GM19372 (cell line): ENCODE data around the gene RXFP1.
A peak's percentile ranks its signal among the peaks of the same experiment; 100 is the strongest.

Source experiments
- ATAC-seq: cut with Tn5 transposase; IDR thresholded peaks from one replicate; pipeline ENCODE4 v1.9.1; 2021; ENCODE audit warnings: mild to moderate bottlenecking, low read depth, moderate library complexity; ENCODE audit not compliant: unreplicated experiment

The RXFP1 gene

DNA sequence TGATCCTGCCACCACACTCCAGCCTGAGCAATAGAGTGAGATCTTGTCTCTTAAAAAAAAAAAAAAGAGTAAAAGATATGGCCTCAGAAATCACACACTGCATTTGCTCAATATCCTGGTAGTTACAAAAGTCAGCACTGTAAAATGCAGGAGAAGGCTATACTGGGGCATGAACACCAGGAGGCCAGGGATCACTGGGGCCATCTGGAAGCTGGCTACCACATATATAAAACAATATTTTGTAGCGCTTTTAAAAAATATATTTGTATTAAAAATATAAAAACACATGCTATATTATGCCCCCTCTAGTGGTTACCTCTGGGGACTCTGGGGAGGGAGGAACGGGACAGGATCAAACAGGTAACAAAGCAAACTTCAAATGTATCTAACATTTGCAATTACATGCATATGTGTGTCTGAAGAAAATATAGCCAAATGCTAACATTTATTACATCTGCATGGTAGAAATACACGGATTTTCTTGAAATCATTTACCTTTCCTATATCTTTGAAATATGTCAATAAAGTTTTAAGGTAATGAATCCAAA is 146.0 kb downstream of the RXFP1 start:
- ATAC-seq: no peak

DNA sequence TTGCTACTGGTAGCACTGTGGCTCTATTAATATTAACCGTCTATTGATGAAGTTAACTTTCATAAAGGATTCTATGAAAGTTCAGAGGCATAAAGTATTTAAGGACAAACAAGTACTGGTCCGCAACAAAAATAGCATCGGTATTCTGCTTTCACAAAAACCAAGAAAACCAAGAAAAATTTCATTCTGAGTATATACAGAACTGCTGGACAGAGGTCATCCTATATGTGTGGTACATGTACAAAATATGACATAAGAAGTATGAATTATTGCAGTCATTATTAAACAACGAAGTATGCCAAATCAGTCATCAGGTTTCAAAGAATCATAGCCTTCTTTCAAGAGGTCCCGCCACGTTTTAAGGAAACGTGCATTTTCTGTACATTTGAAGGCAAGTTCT is 147.6 kb downstream of the RXFP1 start:
- ATAC-seq: no peak

DNA sequence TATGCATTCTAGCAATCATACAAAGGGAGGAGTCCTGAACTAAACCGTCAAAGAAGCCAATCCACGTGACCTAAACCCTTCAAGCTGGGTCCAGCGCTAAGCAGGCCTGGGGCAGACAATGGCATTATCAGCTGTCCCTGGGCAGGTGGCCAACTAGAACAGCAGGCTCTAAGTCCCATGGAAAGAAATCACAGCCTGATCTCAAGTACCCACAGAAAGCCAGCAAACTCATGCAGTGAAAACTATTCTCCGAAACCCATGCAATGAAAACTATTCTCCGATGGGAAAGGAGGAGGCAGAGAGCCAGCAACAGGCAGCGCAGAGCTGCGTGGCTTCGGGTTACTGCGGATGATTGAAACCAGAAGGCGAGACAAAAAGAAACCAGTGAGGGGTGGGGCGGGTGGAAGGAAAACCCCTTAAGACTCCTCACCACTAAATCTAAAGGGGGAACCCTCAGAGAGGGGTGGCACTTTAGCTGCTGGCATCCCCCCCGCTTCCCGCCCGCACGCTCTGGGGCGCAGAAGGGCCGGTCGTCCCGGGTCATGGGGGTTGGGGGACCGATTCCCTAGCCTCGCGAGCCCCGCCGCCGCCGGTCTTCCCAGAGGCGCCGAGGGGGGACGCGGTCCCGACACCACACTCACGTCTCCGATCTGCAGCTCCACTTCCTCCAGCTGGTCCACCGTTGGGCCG is 149.4 kb downstream of the RXFP1 start:
- ATAC-seq: peak; percentile 13

DNA sequence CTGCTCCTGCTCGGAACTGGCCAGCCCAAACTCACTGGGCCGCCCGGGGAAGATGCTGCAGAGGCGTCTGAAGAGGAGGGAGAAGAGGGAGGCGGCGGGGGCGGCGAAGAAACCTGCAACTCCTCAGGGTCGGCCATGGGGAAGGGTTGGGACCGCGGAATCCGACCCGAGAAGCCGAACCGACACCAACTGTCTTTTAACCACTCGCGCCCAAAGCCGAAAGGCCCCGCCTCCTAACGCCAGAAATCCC is 149.9 kb downstream of the RXFP1 start, which contains the start of gene C4orf46:
TSS of gene C4orf46 (minus strand) at position 223 of the 250 bp plus-strand sequence. CDS start at position 137, 86 bp downstream.
- ATAC-seq: peak; percentile 1

DNA sequence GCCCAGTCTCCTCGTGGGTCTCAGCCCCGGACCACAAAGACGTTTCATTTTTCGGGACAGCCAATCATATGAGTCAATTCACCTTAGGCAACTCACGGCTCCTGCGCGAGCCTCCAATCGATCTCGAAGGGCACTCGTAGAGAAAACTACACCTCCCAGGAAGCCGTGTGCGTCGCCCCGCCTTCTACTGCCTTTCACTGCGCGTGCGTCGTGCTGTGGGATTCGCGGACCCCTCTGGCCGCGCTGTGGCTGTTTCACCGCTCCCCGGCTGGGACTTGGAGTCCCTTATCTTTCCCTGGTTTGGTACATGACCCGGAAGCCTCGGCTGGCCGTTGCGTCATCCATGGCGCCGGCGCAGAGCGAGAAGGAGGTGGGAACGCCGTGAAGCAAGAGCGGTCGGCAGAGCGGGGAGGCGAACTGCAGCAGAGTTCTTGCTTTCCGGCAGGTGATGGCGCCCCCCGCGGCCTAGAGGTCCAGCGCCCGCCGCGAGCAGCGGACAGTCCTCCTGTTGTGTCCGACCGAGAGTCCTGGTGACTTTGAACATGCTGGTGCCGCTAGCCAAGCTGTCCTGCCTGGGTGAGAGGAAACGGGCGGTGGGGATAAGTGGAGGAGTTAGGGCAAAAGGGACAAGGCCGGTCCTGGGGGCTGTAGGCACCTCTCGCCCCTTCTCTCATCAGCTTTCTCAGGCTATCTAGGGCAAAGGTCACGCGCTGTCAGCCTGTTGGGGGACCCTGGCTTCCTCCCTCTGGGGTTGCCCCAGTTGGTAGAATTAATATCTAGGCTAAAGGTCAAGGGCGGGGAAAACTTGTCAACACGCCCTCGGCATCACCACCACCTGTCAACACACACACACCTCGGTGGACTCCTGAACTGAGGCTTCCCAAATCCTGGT is 150.5 kb downstream of the RXFP1 start, which contains the start of gene ETFDH:
TSS of gene ETFDH (plus strand) at position 382 of the 892 bp plus-strand sequence. CDS start at position 543, 161 bp downstream.
- ATAC-seq: peak; percentile 77

DNA sequence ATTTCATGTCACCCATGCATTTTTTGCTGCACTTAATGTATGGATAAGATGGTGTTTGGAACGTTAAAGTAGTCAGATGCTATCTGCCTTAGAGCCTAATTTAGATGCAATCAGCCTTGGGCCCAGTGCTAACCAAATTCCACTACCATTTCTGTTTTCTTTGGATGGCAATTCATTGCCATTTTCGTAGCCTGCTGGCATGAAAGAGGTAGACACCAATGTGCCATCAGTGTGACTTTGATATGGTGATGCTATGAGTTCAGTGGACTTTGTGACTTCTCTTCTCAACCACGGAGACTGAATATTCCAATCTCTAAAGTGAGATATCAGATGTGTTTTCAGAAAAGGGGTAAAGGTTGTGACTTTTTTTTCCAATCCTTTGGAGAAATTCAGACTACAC is 152.0 kb downstream of the RXFP1 start:
- no peak for ATAC-seq

DNA sequence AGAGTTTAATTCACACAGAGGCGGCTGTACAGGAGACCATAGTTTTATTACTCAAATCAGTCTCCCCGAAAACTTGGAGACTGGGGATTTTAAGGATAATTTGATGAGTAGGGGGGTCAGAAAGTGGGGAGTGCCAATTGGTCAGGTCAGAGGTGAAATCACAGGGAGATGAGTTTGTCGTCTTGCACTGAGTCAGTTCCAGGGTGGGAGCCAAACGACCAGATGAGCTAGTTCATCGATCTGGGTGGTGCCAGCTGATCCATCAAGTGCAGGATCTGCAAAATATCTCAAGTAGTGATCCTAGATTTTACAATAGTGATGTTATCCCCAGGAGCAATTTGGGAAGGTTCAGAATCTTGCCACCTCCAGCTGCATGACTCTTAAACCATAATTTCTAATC is 154.4 kb downstream of the RXFP1 start:
- ATAC-seq: no peak

DNA sequence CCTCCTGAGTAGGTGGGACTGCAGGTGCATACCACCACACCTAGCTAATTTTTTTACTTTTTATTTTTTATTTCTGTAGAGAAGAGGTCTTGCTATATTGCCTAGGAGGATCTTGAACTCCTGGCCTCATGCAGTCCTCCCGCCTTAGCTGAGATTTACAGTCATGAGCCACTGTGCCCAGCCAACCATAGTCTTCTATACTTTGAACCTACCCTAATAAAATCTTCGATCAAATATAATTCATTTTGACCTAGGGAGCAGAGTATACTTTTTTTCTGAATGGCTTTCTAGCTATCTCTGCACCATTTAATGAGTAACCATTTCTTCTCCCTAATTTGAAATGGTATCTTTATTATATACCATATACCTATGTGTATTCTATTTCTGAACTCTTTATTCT is 157.1 kb downstream of the RXFP1 start:
- no peak for ATAC-seq

DNA sequence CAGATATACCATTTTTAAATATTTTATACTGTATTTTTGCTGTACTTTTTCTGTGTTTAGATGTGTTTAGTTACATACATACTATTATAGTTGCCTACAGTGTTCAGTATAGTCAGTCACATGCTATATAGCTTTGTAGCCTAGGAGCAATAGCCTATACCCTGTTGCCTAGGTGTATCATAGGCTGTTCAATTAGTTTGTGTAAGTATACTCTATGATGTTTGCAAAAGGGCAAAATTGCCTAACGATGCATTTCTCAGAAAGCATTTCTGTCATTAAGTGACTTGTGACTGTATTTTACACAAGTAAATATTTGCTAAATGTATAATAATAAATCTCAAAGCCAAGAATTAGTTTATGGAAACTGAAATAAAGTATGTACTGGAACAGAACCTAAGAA is 159.9 kb downstream of the RXFP1 start:
- ATAC-seq: no peak

DNA sequence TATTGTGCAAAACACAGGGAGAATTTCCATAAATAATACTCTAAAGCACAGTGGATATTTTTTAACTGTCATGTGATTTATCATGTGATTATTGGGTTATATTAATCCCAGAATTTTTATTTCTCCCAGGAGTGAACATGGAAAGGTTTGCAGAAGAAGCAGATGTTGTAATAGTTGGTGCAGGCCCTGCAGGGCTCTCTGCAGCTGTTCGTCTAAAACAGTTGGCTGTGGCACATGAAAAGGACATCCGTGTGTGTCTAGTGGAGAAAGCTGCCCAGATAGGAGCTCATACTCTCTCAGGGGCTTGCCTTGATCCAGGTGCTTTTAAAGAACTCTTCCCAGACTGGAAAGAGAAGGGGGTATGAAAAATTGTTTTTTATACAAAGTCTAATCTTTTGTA is 160.4 kb downstream of the RXFP1 start:
- ATAC-seq: no peak

DNA sequence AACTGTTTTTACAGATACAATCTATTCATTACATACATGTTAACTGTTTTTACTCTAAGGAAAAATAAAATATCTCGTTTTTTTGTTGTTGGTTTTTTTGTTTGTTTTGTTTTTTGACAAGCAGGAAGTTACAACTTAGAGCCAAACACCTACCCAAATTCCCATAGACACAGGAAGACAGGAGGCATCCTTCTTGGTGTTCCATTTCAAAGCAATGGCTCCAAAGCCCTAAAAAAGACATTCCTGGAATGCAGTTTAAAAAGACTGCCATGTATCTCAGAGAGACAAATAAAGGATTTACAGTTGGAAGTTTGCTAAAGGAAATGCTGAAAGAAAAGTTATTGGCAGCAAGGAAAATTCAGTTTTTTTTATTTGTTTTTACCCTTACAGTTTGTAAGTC is 167.1 kb downstream of the RXFP1 start:
- no peak for ATAC-seq
